Measurements from ENCODE around the gene USP24.
A peak's percentile ranks its signal among the peaks of the same experiment; 100 is the strongest.
"Not testable (repeated sequence)": the region's sequence is repeated elsewhere in the genome, so short reads cannot be mapped to it uniquely, and the experiment has no call there.

USP24 gene

GRCh38 chr1:55109005-55109404 lies 106.2 kb downstream of the USP24 start:
- not testable (repeated sequence) for DNase-seq

GRCh38 chr1:55107101-55107500 lies 108.1 kb downstream of the USP24 start:
- DNase-seq, result no peak

DNA sequence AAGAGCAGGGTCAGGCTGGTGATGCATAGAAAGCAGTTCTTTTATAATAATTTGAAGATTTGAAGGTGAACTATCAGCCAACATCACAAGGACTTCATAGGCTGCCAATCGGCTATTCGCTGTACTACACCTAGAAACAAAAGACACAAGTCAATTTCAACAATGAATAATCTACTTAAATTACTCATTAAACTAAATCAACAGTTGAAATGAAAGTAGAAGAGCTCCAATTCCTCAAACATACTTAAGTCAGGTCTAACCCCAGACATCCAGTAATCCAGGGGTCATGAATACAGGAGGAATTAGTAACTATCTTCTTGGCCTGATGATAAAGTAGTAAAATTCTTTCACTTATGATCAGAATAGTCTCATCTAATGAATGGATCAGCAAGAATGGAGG lies 111.3 kb downstream of the USP24 start:
- DNase-seq, result no peak

DNA sequence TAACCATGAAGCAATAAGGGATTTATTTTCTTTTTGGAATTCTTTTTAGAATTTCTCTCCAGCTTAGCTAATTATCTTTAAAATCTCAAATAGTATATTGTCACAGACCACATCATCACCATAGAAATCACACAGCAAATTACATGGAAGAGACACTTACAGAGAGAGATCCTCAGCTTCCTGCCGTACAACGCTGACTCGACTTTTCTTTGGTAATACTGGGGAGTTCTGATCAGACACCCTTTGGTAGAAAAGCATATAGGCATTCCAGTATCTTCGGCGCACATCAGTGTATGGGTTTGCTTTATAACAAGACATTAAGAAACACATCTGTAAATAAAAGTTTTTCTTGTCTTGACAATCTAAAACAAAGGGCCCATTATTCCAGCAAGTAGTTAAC lies 120.1 kb downstream of the USP24 start:
- DNase-seq, result no peak

DNA sequence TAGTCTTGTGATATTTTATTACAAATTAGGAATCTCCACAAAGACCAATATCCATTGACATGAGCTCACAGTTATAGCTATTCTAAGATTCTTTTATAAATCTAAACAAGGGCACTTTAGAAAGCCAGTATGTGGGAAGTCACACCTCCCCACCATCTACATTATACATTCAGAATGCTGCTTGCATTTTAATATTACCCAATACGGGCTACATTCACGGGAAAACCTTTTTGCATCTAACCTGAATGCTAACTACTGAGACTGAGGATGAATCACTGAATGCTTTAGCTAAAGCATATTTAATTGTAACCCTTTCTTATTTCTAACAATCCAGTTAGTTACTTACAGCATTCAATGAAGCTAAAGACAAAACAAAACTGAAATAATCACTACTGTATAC lies 122.7 kb downstream of the USP24 start:
- no peak for DNase-seq

- DNase-seq, result no peak
Observed at GRCh38 chr1:55089683-55090082, 125.5 kb downstream of the USP24 start.

- DNase-seq, result peak; percentile 30
Observed at GRCh38 chr1:55088413-55088812, 126.8 kb downstream of the USP24 start.

GRCh38 chr1:55087439-55087838 lies 127.7 kb downstream of the USP24 start:
- DNase-seq, result no peak

DNA sequence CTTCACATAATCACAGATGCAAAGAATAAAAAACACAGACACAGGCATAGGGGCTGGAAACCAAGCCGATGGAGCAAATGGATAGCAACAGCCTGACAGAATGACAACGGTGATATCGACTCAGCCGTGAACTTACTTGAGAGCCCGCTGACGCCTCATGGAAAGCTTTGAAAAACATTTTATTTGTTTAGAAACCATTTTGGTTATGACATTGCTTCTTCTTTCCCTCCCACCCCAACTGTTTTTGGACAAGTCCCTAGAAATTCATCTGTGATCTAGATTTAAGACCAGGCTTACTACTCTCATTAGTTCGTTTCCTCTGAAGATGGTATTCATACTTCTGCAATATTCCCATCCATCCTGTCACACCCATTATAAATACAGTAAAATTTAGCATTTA lies 130.9 kb downstream of the USP24 start:
- no peak for DNase-seq

- no peak for DNase-seq
Observed at GRCh38 chr1:55081905-55082296, 133.3 kb downstream of the USP24 start.

DNA sequence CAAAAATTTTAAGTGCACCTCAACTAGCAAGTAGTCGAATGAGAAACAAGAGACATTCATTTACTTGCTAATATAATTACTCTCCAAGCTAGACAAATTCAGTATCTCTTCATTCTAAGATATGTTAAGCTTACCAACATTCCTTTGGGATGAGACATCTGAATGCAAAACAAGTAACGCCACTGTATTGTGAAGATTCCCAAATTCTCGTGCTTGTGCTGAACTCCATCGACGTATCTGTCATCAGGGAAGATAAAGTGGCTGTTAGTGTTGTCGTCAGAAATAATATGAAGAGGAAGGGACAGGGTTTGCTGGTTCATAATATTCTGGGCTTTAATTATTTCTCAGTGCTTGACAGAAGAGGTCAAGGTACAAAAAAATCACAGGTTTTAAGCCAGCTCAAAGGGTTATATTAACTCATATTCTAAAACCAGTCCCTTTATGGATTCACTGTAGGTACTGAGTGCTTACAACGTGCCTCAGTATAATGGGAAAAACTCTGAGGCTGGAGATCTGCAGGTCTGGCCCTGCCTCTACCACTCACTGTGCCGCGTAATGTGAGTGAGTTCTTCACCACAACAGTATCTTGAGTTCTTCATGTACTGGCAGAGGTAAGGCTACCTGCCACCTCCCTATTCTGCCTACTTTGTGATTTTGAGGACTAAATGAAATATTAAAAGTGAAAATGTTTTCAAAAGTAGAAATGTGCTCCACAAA lies 133.8 kb downstream of the USP24 start:
- DNase-seq, result no peak

GRCh38 chr1:55079651-55080050 lies 135.5 kb downstream of the USP24 start:
- DNase-seq, result no peak

- no peak for DNase-seq
Observed at GRCh38 chr1:55078470-55078869, 136.7 kb downstream of the USP24 start.

- no peak for DNase-seq
Observed at GRCh38 chr1:55076356-55076755, 138.8 kb downstream of the USP24 start.

GRCh38 chr1:55074455-55074854 lies 140.7 kb downstream of the USP24 start:
- no peak for DNase-seq

GRCh38 chr1:55073187-55073916 lies 141.8 kb downstream of the USP24 start:
- DNase-seq, result no peak

DNA sequence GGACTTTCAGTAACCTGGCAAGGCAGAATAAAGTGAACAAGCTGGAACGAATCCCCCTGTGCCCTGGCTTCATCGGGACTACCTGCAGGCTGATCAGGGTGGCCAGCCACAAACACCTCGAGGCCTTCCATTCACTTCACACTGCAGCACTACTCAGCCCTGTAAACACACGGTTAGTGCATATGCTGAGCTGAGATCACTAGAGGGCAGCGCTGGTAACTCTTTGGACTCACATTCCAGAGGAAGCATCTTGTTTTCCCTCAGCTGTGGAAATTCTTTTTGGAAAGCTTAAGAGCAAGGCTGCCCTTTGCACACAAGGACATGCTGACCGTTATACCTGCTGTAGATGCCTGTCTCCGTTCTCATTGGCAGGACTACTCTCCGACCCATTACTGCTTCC lies 143.7 kb downstream of the USP24 start:
- peak; percentile 66 for DNase-seq

- no peak for DNase-seq
Observed at GRCh38 chr1:55070293-55071164, 144.6 kb downstream of the USP24 start.

GRCh38 chr1:55069280-55069679 lies 145.9 kb downstream of the USP24 start:
- DNase-seq, result no peak

DNA sequence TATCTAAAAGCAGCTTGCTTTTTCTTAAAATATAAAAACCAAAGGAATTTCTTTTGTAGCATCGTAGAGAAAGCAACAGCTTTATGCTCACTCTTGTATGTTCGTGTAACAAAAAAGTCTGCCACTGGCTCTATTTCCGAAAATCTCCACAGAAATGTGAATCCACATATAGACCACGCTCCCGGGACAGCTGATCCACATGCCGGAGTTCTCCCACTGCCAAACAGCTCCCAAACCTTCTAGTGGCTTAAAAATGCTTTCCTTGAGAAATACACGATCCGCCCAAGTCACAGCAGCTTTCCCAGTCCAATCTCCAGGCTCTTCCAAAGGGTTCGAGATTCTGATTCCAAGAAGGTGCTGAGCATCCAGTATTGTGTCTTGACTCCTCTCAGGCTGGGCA lies 146.5 kb downstream of the USP24 start:
- no peak for DNase-seq

- DNase-seq, result no peak
Observed at GRCh38 chr1:55067914-55068313, 147.2 kb downstream of the USP24 start.

DNA sequence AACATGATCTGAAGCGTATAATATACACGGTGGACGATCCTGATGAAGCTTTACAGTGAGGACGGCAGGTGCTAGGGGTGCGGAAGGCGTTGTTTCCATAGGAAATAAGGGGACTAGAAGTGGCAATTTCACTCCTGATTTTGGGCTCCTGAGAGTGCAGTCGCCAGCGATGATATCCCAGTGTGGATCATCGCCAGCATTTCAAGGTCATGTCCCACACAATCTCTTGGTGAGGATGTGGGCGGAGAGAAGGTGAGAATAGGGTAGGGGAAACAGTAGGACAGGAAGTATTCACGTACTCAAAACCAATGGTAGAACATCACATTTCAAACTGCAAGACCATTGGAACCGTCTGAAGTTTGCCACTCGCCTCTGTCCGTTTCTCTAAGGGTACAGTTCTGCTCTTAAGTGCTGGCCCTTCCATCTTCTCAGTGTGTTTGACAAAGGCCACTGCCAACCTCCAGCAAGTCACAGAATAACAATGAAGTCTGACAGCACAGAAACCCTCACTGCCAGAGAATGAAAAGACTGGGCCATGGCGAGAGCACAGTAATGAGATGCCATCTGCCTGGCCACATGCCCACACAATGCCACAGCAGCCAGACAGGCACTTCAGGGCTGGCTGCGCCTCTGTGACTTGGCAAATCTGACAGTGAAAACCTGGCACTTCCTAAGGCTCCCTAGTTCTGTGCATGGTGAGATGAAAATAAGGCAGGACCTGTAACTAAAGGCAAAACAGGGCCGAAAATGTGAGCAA lies 148.0 kb downstream of the USP24 start:
- DNase-seq, result no peak

GRCh38 chr1:55065648-55066047 lies 149.5 kb downstream of the USP24 start:
- DNase-seq, result peak; percentile 14

Measured in hematopoietic multipotent progenitor cell treated with erythropoietin and hydrocortisone succinate and interleukin-3 and kit ligand, for 6 days (in vitro differentiated cells).